ENCODE results near the gene IFT122.

Gene IFT122

GRCh38 chr3:129529436-129530210, 89.6 kb downstream of the IFT122 start:
- DNase-seq (ENCODE audit: low read depth in 1 of 2, low spot score in 1 of 2) = no peak
- no peak for TF ChIP-seq JUND (IDR thresholded peaks at IDR 0.05; ENCODE audit: low read depth)
- in situ Hi-C loops (cut with HindIII; ENCODE audit: low pct_unique_long_range_greater_than_20kb, low sequenced_read_pairs) = no loop called here

DNA sequence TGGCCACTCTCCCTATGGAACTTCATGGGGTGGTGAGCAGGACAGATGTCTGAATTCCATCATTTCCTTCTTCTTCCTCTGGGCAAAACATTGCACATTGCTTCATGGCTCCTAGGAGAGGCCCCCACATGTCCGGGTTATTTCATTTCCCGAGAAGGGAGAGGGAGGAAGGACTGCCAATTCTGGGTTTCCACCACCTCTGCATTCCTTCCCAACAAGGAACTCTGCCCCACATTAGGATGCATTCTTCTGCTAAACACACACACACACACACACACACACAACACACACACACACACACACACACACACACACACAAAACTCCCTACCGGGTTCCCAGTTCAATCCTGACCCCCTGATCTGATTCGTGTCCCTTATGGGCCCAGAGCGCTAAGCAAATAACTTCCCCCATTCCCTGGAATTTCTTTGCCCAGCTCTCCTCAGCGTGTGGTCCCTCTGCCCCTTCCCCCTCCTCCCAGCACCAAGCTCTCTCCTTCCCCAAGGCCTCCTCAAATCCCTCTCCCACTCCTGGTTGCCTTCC, 90.3 kb downstream of the IFT122 start:
- TF ChIP-seq JUND (IDR thresholded peaks at IDR 0.05; ENCODE audit: low read depth) = no peak
- peak in 1 of 2 experiments; percentile 39 for DNase-seq (ENCODE audit: low read depth in 1 of 2, low spot score in 1 of 2)
- in situ Hi-C loops (cut with HindIII; ENCODE audit: low pct_unique_long_range_greater_than_20kb, low sequenced_read_pairs) = no loop called here

DNA sequence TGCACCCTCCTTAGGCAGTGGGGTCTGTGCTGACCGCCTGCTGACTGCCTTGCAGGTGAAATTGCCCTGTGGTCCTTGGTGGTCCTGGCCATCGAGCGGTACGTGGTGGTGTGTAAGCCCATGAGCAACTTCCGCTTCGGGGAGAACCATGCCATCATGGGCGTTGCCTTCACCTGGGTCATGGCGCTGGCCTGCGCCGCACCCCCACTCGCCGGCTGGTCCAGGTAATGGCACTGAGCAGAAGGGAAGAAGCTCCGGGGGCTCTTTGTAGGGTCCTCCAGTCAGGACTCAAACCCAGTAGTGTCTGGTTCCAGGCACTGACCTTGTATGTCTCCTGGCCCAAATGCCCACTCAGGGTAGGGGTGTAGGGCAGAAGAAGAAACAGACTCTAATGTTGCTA, 90.8 kb downstream of the IFT122 start:
- in situ Hi-C loops (cut with HindIII; ENCODE audit: low pct_unique_long_range_greater_than_20kb, low sequenced_read_pairs) = no loop called here
- TF ChIP-seq JUND (IDR thresholded peaks at IDR 0.05; ENCODE audit: low read depth) = no peak
- DNase-seq (ENCODE audit: low read depth in 1 of 2, low spot score in 1 of 2) = no peak

DNA sequence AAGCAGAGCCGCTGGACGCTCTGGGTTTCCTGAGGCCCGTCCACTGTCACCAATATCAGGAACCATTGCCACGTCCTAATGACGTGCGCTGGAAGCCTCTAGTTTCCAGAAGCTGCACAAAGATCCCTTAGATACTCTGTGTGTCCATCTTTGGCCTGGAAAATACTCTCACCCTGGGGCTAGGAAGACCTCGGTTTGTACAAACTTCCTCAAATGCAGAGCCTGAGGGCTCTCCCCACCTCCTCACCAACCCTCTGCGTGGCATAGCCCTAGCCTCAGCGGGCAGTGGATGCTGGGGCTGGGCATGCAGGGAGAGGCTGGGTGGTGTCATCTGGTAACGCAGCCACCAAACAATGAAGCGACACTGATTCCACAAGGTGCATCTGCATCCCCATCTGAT, 91.7 kb downstream of the IFT122 start:
- TF ChIP-seq JUND (IDR thresholded peaks at IDR 0.05; ENCODE audit: low read depth) = no peak
- DNase-seq (ENCODE audit: low read depth in 1 of 2, low spot score in 1 of 2) = no peak
- in situ Hi-C loops (cut with HindIII; ENCODE audit: low pct_unique_long_range_greater_than_20kb, low sequenced_read_pairs) = no loop called here

- no peak for TF ChIP-seq JUND (IDR thresholded peaks at IDR 0.05; ENCODE audit: low read depth)
- in situ Hi-C loops (cut with HindIII; ENCODE audit: low pct_unique_long_range_greater_than_20kb, low sequenced_read_pairs) = no loop called here
- no peak for DNase-seq (ENCODE audit: low read depth in 1 of 2, low spot score in 1 of 2)
These were observed 92.2 kb downstream of the IFT122 start for GRCh38 chr3:129532261-129532660.

- no peak for TF ChIP-seq JUND (IDR thresholded peaks at IDR 0.05; ENCODE audit: low read depth)
- in situ Hi-C loops (cut with HindIII; ENCODE audit: low pct_unique_long_range_greater_than_20kb, low sequenced_read_pairs) = no loop called here
- DNase-seq (ENCODE audit: low read depth in 1 of 2, low spot score in 1 of 2) = no peak
These were observed 93.4 kb downstream of the IFT122 start for GRCh38 chr3:129533406-129533805.

DNA sequence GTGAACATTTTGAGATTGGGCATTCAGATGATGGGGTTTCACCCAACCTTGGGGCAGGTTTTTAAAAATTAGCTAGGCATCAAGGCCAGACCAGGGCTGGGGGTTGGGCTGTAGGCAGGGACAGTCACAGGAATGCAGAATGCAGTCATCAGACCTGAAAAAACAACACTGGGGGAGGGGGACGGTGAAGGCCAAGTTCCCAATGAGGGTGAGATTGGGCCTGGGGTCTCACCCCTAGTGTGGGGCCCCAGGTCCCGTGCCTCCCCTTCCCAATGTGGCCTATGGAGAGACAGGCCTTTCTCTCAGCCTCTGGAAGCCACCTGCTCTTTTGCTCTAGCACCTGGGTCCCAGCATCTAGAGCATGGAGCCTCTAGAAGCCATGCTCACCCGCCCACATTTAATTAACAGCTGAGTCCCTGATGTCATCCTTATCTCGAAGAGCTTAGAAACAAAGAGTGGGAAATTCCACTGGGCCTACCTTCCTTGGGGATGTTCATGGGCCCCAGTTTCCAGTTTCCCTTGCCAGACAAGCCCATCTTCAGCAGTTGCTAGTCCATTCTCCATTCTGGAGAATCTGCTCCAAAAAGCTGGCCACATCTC, 94.5 kb downstream of the IFT122 start:
- in situ Hi-C loops (cut with HindIII; ENCODE audit: low pct_unique_long_range_greater_than_20kb, low sequenced_read_pairs) = no loop called here
- DNase-seq (ENCODE audit: low read depth in 1 of 2, low spot score in 1 of 2) = no peak
- TF ChIP-seq JUND (IDR thresholded peaks at IDR 0.05; ENCODE audit: low read depth) = no peak

GRCh38 chr3:129535075-129535474, 95.1 kb downstream of the IFT122 start:
- no peak for TF ChIP-seq JUND (IDR thresholded peaks at IDR 0.05; ENCODE audit: low read depth)
- peak in 1 of 2 experiments; percentile 24 for DNase-seq (ENCODE audit: low read depth in 1 of 2, low spot score in 1 of 2)
- in situ Hi-C loops (cut with HindIII; ENCODE audit: low pct_unique_long_range_greater_than_20kb, low sequenced_read_pairs) = no loop called here

- no peak for DNase-seq (ENCODE audit: low read depth in 1 of 2, low spot score in 1 of 2)
- no peak for TF ChIP-seq JUND (IDR thresholded peaks at IDR 0.05; ENCODE audit: low read depth)
- in situ Hi-C loops (cut with HindIII; ENCODE audit: low pct_unique_long_range_greater_than_20kb, low sequenced_read_pairs) = no loop called here
These were observed 96.3 kb downstream of the IFT122 start for GRCh38 chr3:129536374-129536667.

- DNase-seq (ENCODE audit: low read depth in 1 of 2, low spot score in 1 of 2) = no peak
- in situ Hi-C loops (cut with HindIII; ENCODE audit: low pct_unique_long_range_greater_than_20kb, low sequenced_read_pairs) = no loop called here
- no peak for TF ChIP-seq JUND (IDR thresholded peaks at IDR 0.05; ENCODE audit: low read depth)
These were observed 96.8 kb downstream of the IFT122 start for GRCh38 chr3:129536804-129537203.

DNA sequence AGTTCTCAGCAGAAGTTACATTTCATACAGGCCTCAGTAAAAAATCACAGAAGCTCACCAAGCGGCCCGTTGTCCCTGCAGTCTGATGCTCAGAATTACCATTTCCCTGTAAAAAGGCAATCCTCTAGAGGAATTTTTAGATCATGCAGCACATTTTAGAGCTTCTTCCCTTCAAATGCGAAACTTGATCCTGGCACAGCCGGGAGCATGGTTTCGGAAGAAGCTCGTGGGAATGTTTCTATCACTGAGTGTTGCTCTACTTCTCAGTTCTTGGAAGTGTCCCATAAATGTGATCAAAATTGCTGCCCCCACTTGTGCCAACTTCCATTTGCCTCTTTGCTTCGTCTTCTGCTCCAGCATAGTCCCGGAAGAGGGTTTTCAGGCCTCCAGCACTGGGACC, 99.2 kb downstream of the IFT122 start:
- no peak for TF ChIP-seq JUND (IDR thresholded peaks at IDR 0.05; ENCODE audit: low read depth)
- in situ Hi-C loops (cut with HindIII; ENCODE audit: low pct_unique_long_range_greater_than_20kb, low sequenced_read_pairs) = no loop called here
- DNase-seq (ENCODE audit: low read depth in 1 of 2, low spot score in 1 of 2) = no peak

GRCh38 chr3:129540776-129541516, 100.9 kb downstream of the IFT122 start:
- no peak for TF ChIP-seq JUND (IDR thresholded peaks at IDR 0.05; ENCODE audit: low read depth)
- no peak for DNase-seq (ENCODE audit: low read depth in 1 of 2, low spot score in 1 of 2)
- in situ Hi-C loops (cut with HindIII; ENCODE audit: low pct_unique_long_range_greater_than_20kb, low sequenced_read_pairs) = no loop called here

- in situ Hi-C loops (cut with HindIII; ENCODE audit: low pct_unique_long_range_greater_than_20kb, low sequenced_read_pairs) = no loop called here
- DNase-seq (ENCODE audit: low read depth in 1 of 2, low spot score in 1 of 2) = no peak
- TF ChIP-seq JUND (IDR thresholded peaks at IDR 0.05; ENCODE audit: low read depth) = no peak
These were observed 102.7 kb downstream of the IFT122 start for GRCh38 chr3:129542747-129543146.

All from T47D (cell line).